ENCODE measurements around the gene SORCS1. TPM values are rescaled to one million over a fixed set of nuclear protein-coding genes. Genes with fewer than 3 reads are reported as not detected.
A peak's percentile ranks its signal among the peaks of the same experiment; 100 is the strongest.

SORCS1 gene
- total RNA-seq, 1 experiment from 2014 or later: not detected

GRCh38 chr10:106661767-106662140 lies 502.8 kb downstream of the SORCS1 start:
- no peak for DNase-seq (ENCODE audit: low spot score)

- no peak for DNase-seq (ENCODE audit: low spot score)
These were observed 503.3 kb downstream of the SORCS1 start for GRCh38 chr10:106661133-106661766.

DNA sequence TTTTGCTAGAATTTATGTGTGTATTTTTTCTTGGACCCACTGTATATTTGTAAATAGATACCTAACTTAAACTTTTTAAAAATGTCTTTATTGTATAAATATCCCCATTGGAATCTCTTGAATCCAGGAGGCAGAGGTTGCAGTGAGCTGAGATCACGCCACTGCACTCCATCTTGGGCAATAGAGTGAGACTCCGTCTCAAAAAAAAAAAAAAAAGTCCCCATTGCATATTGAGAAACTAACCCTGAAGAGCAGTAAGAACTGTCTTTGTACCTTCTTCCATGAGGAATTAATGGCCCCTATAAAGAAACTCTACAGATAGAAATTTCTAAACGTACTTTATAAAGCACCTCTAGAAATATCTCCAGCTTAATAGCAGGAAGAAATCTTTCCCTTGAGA lies 504.0 kb downstream of the SORCS1 start:
- DNase-seq (ENCODE audit: low spot score): no peak

- no peak for DNase-seq (ENCODE audit: low spot score)
These were observed 508.9 kb downstream of the SORCS1 start for GRCh38 chr10:106655636-106656035.

- no peak for DNase-seq (ENCODE audit: low spot score)
These were observed 509.3 kb downstream of the SORCS1 start for GRCh38 chr10:106655165-106655564.

DNA sequence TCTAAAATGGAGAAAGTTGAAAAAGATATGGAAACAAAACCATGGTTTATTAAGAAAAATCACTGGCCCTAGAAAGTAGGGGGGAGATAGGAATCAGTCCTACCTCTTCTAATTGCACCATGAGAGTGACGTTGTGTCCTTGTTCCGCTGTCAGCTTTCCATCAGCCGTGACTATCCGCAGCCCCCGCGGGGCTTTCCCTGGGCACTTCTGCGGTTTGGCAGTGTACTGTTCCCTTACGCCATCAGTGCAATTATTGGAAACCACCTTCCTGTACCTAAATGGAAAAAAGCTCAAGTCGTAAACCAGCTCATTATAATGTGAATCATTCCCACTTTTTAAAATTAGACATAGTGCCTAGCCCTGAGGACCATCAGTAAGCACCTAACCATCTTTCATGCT lies 512.2 kb downstream of the SORCS1 start:
- no peak for DNase-seq (ENCODE audit: low spot score)

- no peak for DNase-seq (ENCODE audit: low spot score)
These were observed 515.7 kb downstream of the SORCS1 start for GRCh38 chr10:106648534-106649481.

GRCh38 chr10:106643473-106643872 lies 521.0 kb downstream of the SORCS1 start:
- no peak for DNase-seq (ENCODE audit: low spot score)

GRCh38 chr10:106637873-106638272 lies 526.6 kb downstream of the SORCS1 start:
- DNase-seq (ENCODE audit: low spot score): no peak

DNA sequence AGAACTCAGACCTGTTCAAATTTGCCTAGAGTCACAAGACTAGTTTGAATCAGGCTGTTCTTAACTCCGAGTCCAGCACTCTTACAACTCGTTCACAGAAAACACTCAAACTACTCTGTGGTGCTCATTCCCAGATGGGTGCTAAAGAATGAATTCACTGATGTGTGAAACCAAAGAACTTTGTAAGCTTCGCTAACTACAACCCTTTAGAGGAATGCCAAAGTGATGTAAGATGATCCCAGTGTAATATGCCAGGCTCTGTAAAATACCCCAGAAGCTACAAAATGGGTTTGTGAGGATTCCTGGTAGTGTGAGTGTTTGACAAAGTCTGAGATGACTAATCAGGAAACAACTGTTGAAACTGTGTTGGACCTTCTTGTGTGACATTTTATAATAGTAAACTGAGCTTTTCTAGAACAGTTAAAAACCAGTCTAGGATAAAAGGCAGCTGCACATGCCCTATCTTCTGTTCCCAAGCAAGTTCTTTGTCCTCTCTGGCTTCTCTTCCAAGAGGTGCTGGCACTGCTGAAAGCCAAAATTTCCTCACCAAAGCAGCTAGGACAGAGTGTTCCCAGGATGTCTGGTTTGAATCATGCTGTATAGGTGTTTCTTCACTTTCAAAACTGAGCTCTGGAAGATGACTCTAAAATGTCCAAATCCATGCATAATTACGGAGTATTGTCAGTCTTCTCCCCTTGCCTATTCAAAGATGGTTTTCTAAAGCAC lies 527.6 kb downstream of the SORCS1 start:
- DNase-seq (ENCODE audit: low spot score): no peak

DNA sequence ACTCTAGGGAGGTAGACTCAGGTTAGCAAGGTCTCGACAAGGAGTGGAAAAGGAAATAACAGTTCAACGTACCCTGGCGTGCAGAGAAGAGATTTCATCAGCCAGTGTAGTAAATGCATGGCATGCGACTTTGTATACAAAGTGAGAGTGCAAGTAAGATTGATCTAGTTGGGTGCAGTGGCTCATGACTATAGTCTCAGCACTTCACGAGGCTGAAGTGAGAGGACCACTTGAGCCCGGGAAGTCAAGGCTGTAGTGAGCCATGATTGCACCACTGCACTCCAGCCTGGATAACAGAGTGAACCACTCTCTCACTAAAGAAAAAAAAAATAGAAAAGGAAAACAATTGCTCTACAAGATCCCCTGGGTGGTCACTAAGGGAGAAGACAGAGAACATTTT lies 528.6 kb downstream of the SORCS1 start:
- DNase-seq (ENCODE audit: low spot score): no peak

DNA sequence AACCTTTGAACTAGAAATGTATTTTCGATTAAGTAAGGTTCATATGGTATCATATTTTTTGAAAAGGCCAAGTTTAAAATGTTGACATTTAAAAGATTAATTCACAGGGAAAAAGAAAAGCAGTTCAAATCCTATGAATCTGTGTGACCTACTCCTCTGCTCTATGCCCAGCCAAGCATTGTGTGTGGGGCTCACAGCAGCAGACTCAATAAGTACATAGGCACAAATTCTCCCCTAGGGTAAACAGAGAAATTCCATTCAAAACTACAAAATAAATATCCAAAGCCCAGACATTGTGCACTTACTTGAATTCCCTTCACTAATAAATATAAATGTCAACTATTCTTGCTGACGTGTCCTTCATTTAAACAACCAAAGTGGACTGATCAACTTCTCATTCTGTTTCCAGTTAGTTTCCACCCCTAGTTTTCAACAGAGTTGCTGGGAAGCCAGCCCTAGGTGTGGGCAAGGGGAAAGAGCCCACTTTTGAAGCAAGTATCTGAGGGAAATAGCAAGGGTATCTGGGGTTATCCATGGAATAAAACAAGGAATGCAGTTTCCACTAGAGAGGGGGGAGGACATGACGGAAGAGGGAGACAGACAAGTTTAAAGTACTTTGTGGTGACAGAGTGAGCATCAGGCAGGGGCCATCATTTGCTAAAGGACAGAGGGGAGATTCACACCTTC lies 533.3 kb downstream of the SORCS1 start:
- DNase-seq (ENCODE audit: low spot score): no peak

DNA sequence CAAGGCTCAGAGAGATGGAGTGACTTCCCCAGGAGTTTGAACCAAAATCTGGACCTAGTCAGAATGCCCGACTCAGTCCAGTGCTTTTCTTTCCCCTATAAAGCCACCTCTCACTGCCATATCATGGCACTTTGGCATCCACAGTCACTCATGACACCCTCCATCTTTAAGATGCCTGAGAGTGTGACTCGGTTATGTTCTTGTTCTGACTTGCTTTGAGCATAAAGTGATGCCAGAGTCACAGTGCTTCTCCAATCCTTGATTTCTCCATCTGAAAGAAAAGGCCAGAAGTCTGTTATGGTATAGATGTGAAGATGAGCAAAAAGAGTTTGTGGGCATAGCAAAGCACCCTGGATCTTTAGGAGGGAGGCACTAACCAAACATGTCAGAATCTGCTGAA lies 538.1 kb downstream of the SORCS1 start:
- no peak for DNase-seq (ENCODE audit: low spot score)

GRCh38 chr10:106625751-106626150 lies 538.8 kb downstream of the SORCS1 start:
- DNase-seq (ENCODE audit: low spot score): no peak

GRCh38 chr10:106619346-106619745 lies 545.2 kb downstream of the SORCS1 start:
- DNase-seq (ENCODE audit: low spot score): no peak

GRCh38 chr10:106618646-106619045 lies 545.9 kb downstream of the SORCS1 start:
- no peak for DNase-seq (ENCODE audit: low spot score)

- no peak for DNase-seq (ENCODE audit: low spot score)
These were observed 549.4 kb downstream of the SORCS1 start for GRCh38 chr10:106615081-106615480.

- DNase-seq (ENCODE audit: low spot score): no peak
These were observed 550.2 kb downstream of the SORCS1 start for GRCh38 chr10:106614293-106614692.

DNA sequence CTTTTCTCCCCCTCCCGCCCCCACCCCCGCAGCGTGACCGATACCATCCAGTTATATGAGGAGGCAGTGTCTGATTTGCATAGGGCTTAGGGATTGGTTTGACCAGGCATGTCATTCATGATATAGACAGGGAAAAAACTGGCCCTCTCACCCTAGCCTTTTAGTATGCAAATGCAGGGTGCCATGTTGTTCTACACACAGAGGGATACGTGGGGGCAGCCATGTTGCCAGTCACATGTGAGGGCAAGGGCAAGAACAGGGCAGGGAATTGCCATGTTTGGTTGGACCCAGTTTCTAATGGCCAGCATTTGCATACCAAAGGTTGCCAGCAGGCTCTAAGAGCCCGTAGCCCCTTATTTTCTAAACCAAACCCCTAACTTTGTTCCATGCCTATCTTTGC lies 552.1 kb downstream of the SORCS1 start:
- no peak for DNase-seq (ENCODE audit: low spot score)

- DNase-seq (ENCODE audit: low spot score): peak; percentile 22
These were observed 554.8 kb downstream of the SORCS1 start for GRCh38 chr10:106609470-106610266.

DNA sequence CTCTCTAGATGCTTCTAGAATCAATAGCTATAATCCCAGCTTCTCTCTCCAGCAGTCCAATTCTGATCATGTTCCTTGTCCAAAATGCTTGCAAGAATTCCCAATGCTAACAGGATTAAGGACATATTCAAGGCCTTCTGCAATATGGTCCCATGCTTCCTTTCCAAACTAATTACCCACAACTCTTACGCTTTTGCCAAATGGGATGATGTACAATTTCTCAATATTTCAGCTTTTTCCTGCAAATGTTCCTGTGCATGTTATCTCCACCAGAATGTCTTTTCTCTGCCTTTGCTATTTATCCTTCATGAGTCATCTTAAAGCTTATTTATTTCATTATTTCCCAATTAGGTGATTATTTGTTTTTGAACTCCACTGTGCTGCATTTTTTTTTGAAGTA lies 556.4 kb downstream of the SORCS1 start:
- DNase-seq (ENCODE audit: low spot score): no peak
